OCI-LY3 (cell line): Measurements from ENCODE around the gene CDH4.

Source experiments
- EZH2phosphoT487 ChIP-seq: fragments of 200-600 bp; shearing (Covaris generic); IDR thresholded peaks from 2 replicates; pipeline ENCODE4 v1.6.1; 2018; ENCODE audit warnings: antibody characterized with exemption, mixed run types, low read depth
- TF ChIP-seq, protein P1 (sequence below): fragments of 200-600, 300-600 bp; sonication (generic); IDR thresholded peaks from 2 replicates; pipeline ENCODE4 v1.5.1; 2014; ENCODE audit warnings: antibody characterized with exemption, low read length, low read depth

DNA sequence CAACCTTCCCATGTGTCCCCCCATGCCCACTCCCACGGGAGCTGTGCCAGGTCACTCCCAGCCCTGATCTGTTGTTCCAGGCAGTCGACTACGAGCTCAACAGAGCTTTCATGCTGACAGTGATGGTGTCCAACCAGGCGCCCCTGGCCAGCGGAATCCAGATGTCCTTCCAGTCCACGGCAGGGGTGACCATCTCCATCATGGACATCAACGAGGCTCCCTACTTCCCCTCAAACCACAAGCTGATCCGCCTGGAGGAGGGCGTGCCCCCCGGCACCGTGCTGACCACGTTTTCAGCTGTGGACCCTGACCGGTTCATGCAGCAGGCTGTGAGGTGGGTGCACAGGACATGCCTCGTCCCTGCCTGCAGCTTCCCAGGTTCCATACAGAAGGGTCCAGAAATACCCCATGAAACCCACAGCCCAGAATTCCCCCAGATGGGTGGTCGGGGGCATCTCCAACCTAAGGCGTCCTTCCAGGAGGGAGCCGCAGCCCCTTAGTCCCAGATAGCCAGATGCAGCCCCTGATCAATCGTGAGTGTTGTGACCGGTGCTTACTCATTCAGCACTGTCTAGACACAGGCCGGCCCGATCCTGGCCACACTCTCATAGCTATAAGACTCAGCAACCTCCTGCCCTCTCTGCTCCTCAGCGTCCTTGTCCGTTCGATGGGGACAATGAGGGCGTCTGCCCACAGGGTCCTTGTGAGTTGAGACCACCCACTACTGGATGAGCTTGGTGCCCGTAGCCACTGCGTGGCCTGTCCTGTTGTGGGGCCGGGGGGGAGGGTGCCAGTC, 671.5 kb downstream of the CDH4 start:
- no peak for TF ChIP-seq EZH2phosphoT487
- TF ChIP-seq, protein P1, sequence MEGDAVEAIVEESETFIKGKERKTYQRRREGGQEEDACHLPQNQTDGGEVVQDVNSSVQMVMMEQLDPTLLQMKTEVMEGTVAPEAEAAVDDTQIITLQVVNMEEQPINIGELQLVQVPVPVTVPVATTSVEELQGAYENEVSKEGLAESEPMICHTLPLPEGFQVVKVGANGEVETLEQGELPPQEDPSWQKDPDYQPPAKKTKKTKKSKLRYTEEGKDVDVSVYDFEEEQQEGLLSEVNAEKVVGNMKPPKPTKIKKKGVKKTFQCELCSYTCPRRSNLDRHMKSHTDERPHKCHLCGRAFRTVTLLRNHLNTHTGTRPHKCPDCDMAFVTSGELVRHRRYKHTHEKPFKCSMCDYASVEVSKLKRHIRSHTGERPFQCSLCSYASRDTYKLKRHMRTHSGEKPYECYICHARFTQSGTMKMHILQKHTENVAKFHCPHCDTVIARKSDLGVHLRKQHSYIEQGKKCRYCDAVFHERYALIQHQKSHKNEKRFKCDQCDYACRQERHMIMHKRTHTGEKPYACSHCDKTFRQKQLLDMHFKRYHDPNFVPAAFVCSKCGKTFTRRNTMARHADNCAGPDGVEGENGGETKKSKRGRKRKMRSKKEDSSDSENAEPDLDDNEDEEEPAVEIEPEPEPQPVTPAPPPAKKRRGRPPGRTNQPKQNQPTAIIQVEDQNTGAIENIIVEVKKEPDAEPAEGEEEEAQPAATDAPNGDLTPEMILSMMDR = no peak
